DND-41 (cell line): Measurements from ENCODE around the gene CFAP97D2.

Source experiments
- ATAC-seq: fragments of 200-7000 bp; cut with Tn5 transposase; 3 replicates; pipeline ENCODE4 v1.9.1; 2021; ENCODE audit warnings: low read depth; ENCODE audit not compliant: insufficient read depth
- DNase-seq: peaks from one replicate; pipeline ENCODE4 v3.0.0-alpha.2; 2020
- H2AFZ ChIP-seq: 2 replicates; pipeline ENCODE4 v1.6.0; 2012; ENCODE audit warnings: low read depth, low read length
- H3K27ac ChIP-seq: 2 replicates; pipeline ENCODE4 v1.5.1; 2012; ENCODE audit warnings: low read length, inconsistent platforms
- H3K27me3 ChIP-seq: fragments of 200-600 bp; sonication (generic); 2 replicates; pipeline ENCODE4 v1.6.0; 2012; ENCODE audit warnings: low read length, mild to moderate bottlenecking, inconsistent platforms; ENCODE audit not compliant: insufficient read depth, poor library complexity
- H3K36me3 ChIP-seq: 2 replicates; pipeline ENCODE4 v1.5.1; 2012; ENCODE audit warnings: low read length, inconsistent platforms; ENCODE audit not compliant: insufficient read depth
- H3K4me1 ChIP-seq: 2 replicates; pipeline ENCODE4 v1.5.1; 2012; ENCODE audit warnings: mild to moderate bottlenecking, low read length; ENCODE audit not compliant: insufficient read depth
- H3K4me2 ChIP-seq: 2 replicates; pipeline ENCODE4 v1.6.0; 2012; ENCODE audit warnings: mild to moderate bottlenecking, moderate library complexity, low read length, inconsistent platforms; ENCODE audit not compliant: insufficient read depth
- H3K4me3 ChIP-seq, 2 experiments: fragments of 200-600 bp in 1 of 2; shearing (Covaris generic) in 1 of 2; 2 replicates each; pipeline ENCODE4 v1.5.1; 2012 to 2016; ENCODE audit warnings: inconsistent platforms in 2 of 2, low read length in 2 of 2, mild to moderate bottlenecking in 2 of 2, low read depth in 1 of 2, moderate library complexity in 1 of 2
- H3K79me2 ChIP-seq: 2 replicates; pipeline ENCODE4 v1.6.0; 2012; ENCODE audit warnings: low read length, inconsistent platforms; ENCODE audit not compliant: insufficient read depth
- H3K9ac ChIP-seq: 2 replicates; pipeline ENCODE4 v1.6.0; 2012; ENCODE audit warnings: low read depth, mild to moderate bottlenecking, inconsistent platforms, low read length, moderate library complexity
- H3K9me3 ChIP-seq: 2 replicates; pipeline ENCODE4 v1.5.1; 2012; ENCODE audit warnings: low read length, moderate library complexity, mild to moderate bottlenecking, inconsistent platforms; ENCODE audit not compliant: insufficient read depth, severe bottlenecking
- H4K20me1 ChIP-seq: 2 replicates; pipeline ENCODE4 v1.6.0; 2012; ENCODE audit warnings: low read length; ENCODE audit not compliant: insufficient read depth
- CTCF ChIP-seq: IDR thresholded peaks from 2 replicates; pipeline ENCODE4 v1.5.1; 2012; ENCODE audit warnings: borderline replicate concordance, low read length, moderate library complexity, mild to moderate bottlenecking; ENCODE audit not compliant: poor library complexity, severe bottlenecking; ENCODE audit errors: extremely low read depth
- EZH2 ChIP-seq: IDR thresholded peaks from 3 replicates; pipeline ENCODE4 v1.6.1; 2012; ENCODE audit warnings: borderline replicate concordance, low read depth, mild to moderate bottlenecking, moderate library complexity, low read length, inconsistent platforms; ENCODE audit not compliant: severe bottlenecking

The CFAP97D2 gene

GRCh38 chr13:114134111-114134943 lies 44.7 kb upstream of the CFAP97D2 start:
- H3K79me2 ChIP-seq, result peaks cover 26% of the 10 kb centered on the region
- ATAC-seq (no peak), DNase-seq (no peak)
- no peak overlapping the region for H3K4me2 ChIP-seq
- no peak overlapping the region for H3K9ac ChIP-seq
- no peak overlapping the region for H3K27ac ChIP-seq
- H3K27me3 ChIP-seq, result no peaks in the 10 kb centered on the region
- peaks cover 22% of the 10 kb centered on the region for H4K20me1 ChIP-seq
- no peaks in the 10 kb centered on the region; the same call in 1 of the 2 replicates for H3K36me3 ChIP-seq
- no peak overlapping the region for H3K4me3 ChIP-seq
- H3K9me3 ChIP-seq, result no peaks in the 10 kb centered on the region
- peaks cover 28% of the 10 kb centered on the region for H3K4me1 ChIP-seq
- no peak overlapping the region for H2AFZ ChIP-seq
- TF ChIP-seq CTCF, result no peak
- no peak for TF ChIP-seq EZH2

DNA sequence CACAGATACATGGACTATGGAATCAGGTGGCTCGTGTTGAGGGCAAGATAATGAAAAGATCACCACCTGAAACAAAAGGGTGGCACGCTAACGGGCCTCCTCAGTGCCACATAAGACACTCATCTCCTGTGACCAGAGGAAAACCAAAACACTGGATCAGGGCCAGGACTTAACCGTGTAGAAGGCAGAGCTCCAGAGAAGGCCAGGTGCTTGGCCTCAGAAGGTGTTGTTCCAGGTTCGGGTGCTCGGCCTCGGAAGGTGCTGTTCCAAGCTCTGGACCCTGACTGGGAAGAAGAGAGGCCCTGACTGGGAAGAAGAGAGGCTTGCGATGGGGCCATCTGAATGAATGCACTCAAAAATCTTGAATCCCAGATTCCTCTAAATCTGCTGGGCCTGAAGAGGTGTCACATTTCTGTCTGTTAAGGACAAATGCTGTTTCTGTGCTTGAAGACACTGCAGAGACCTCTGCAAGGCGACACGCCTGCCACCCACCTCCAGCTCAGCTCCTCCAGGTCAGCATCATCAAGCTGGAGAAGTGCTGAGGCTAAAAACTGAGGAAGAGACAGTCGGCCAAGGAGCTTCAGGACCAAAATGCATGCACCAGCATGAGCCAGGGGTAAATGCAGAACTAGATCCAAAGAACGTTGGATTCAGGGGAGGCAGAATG lies 44.0 kb upstream of the CFAP97D2 start:
- no peak overlapping the region for H3K4me2 ChIP-seq
- TF ChIP-seq CTCF, result no peak
- TF ChIP-seq EZH2, result no peak
- H3K36me3 ChIP-seq, result no peaks in the 10 kb centered on the region; the same call in 1 of the 2 replicates
- no peak overlapping the region for H3K27ac ChIP-seq
- no peak overlapping the region for H2AFZ ChIP-seq
- peaks cover 18% of the 10 kb centered on the region for H3K79me2 ChIP-seq
- no peaks in the 10 kb centered on the region for H3K9me3 ChIP-seq
- H4K20me1 ChIP-seq, result peaks cover 15% of the 10 kb centered on the region
- H3K4me3 ChIP-seq, result no peak overlapping the region
- peaks cover 24% of the 10 kb centered on the region for H3K4me1 ChIP-seq
- no peaks in the 10 kb centered on the region for H3K27me3 ChIP-seq
- no peak for DNase-seq
- no peak overlapping the region for H3K9ac ChIP-seq
- ATAC-seq, result no peak

DNA sequence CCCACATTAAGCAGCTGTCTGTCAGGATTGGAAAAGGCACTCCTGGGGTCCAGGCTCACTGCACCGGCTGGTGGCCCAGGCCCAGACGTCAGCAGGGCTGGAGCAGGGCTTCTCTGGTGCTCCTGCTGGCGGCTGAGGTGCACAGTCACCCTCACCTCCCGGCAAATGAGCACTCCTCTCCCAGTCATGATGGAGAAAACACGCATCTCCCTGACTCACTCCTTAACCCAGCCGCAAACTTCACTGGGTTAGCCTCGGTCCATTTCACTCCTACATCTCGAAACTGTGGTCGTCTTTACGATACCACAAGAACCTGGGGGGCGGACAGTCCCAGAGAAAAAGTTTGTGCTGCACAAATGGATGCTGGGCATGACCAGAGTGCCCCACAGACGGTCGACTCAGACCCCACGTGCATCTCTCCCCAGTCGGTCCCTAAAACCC lies 43.3 kb upstream of the CFAP97D2 start:
- Histone ChIP-seq H4K20me1 (peaks cover 11% of the 10 kb centered on the region), H3K9ac (no peak overlapping the region), H3K4me3 (no peak overlapping the region), H2AFZ (no peak overlapping the region), H3K79me2 (peaks cover 11% of the 10 kb centered on the region), H3K4me2 (no peak overlapping the region), H3K9me3 (no peaks in the 10 kb centered on the region), H3K4me1 (peaks cover 24% of the 10 kb centered on the region), H3K36me3 (no peaks in the 10 kb centered on the region; the same call in 1 of the 2 replicates), H3K27me3 (no peaks in the 10 kb centered on the region), H3K27ac (no peak overlapping the region)
- ATAC-seq, result no peak
- no peak for TF ChIP-seq CTCF
- TF ChIP-seq EZH2, result no peak
- DNase-seq, result no peak
